ENCODE results near the gene LILRB5. TPM values are rescaled to one million over a fixed set of nuclear protein-coding genes. Genes with fewer than 3 reads are reported as not detected.
"Not testable (repeated sequence)": the region's sequence is repeated elsewhere in the genome, so short reads cannot be mapped to it uniquely, and the experiment has no call there.

LILRB5 gene
- total RNA-seq, 1 donor from 2014 or later, result not detected

GRCh38 chr19:54211235-54211634 is 45.8 kb downstream of the LILRB5 start:
- Mint-ChIP-seq H3K9me3 (no peaks in the 10 kb centered on the region), H3K36me3 (ENCODE audit: low read depth) (peaks cover 45% of the 10 kb centered on the region), H3K27ac (peak overlapping the region; percentile 79), H3K4me3 (peak overlapping the region; percentile 52), H3K4me1 (ENCODE audit: low read depth) (peaks cover 48% of the 10 kb centered on the region), H3K27me3 (ENCODE audit: insufficient read depth) (no peaks in the 10 kb centered on the region)
- intact Hi-C loops (cut with micrococcal nuclease), result loop anchor here (1.0 to 2.0 kb wide), 2 partner anchors 20 to 49 kb away; no protein-coding TSS in a partner anchor
- no peak for DNase-seq (ENCODE audit: low spot score)

- intact Hi-C loops (cut with micrococcal nuclease), result loop anchor here (1.0 to 2.0 kb wide), 2 partner anchors 21 kb away; partner anchors contain the start of gene MBOAT7
- peak overlapping the region; percentile 3 for H3K4me3 Mint-ChIP-seq
- H3K27ac Mint-ChIP-seq, result peak overlapping the region; percentile 79
- peaks cover 61% of the 10 kb centered on the region for H3K4me1 Mint-ChIP-seq (ENCODE audit: low read depth)
- H3K36me3 Mint-ChIP-seq (ENCODE audit: low read depth), result peaks cover 56% of the 10 kb centered on the region
- DNase-seq (ENCODE audit: low spot score), result no peak
- no peaks in the 10 kb centered on the region for H3K27me3 Mint-ChIP-seq (ENCODE audit: insufficient read depth)
- no peaks in the 10 kb centered on the region for H3K9me3 Mint-ChIP-seq
These were observed 47.1 kb downstream of the LILRB5 start for GRCh38 chr19:54209811-54210494.

- intact Hi-C loops (cut with micrococcal nuclease), result no loop called here
- no peaks in the 10 kb centered on the region for H3K9me3 Mint-ChIP-seq
- H3K36me3 Mint-ChIP-seq (ENCODE audit: low read depth), result peaks cover 63% of the 10 kb centered on the region
- H3K4me1 Mint-ChIP-seq (ENCODE audit: low read depth), result peaks cover 68% of the 10 kb centered on the region
- H3K27ac Mint-ChIP-seq, result peak overlapping the region; percentile 79
- no peaks in the 10 kb centered on the region for H3K27me3 Mint-ChIP-seq (ENCODE audit: insufficient read depth)
- no peak overlapping the region for H3K4me3 Mint-ChIP-seq
- no peak for DNase-seq (ENCODE audit: low spot score)
These were observed 47.8 kb downstream of the LILRB5 start for GRCh38 chr19:54209058-54209810.

- H3K27me3 Mint-ChIP-seq (ENCODE audit: insufficient read depth), result no peaks in the 10 kb centered on the region
- H3K27ac Mint-ChIP-seq, result peak overlapping the region; percentile 95
- peaks cover 67% of the 10 kb centered on the region for H3K36me3 Mint-ChIP-seq (ENCODE audit: low read depth)
- DNase-seq (ENCODE audit: low spot score), result no peak
- peaks cover 73% of the 10 kb centered on the region for H3K4me1 Mint-ChIP-seq (ENCODE audit: low read depth)
- peak overlapping the region; percentile 95 for H3K4me3 Mint-ChIP-seq
- intact Hi-C loops (cut with micrococcal nuclease), result loop anchor here (1.0 kb wide), 2 partner anchors 8 to 48 kb away; partner anchors contain the start of gene RPS9
- H3K9me3 Mint-ChIP-seq, result no peaks in the 10 kb centered on the region
These were observed 48.4 kb downstream of the LILRB5 start for GRCh38 chr19:54208784-54209057.

- Mint-ChIP-seq H3K4me3 (peak overlapping the region; percentile 95), H3K4me1 (ENCODE audit: low read depth) (peaks cover 79% of the 10 kb centered on the region), H3K27me3 (ENCODE audit: insufficient read depth) (no peaks in the 10 kb centered on the region), H3K36me3 (ENCODE audit: low read depth) (peaks cover 69% of the 10 kb centered on the region), H3K9me3 (no peaks in the 10 kb centered on the region), H3K27ac (peak overlapping the region; percentile 95)
- intact Hi-C loops (cut with micrococcal nuclease), result loop anchor here (1.0 kb wide), 2 partner anchors 8 to 48 kb away; partner anchors contain the start of gene RPS9
- no peak for DNase-seq (ENCODE audit: low spot score)
These were observed 48.9 kb downstream of the LILRB5 start for GRCh38 chr19:54207983-54208783.

- Mint-ChIP-seq H3K4me1 (ENCODE audit: low read depth) (peaks cover 84% of the 10 kb centered on the region), H3K9me3 (no peaks in the 10 kb centered on the region), H3K27me3 (ENCODE audit: insufficient read depth) (no peaks in the 10 kb centered on the region), H3K4me3 (peak overlapping the region; percentile 95), H3K36me3 (ENCODE audit: low read depth) (peaks cover 70% of the 10 kb centered on the region), H3K27ac (peak overlapping the region; percentile 95)
- DNase-seq (ENCODE audit: low spot score), result no peak
- intact Hi-C loops (cut with micrococcal nuclease), result no loop called here
These were observed 49.4 kb downstream of the LILRB5 start for GRCh38 chr19:54207676-54207982.

GRCh38 chr19:54207193-54207592 is 49.9 kb downstream of the LILRB5 start:
- peaks cover 89% of the 10 kb centered on the region for H3K4me1 Mint-ChIP-seq (ENCODE audit: low read depth)
- H3K9me3 Mint-ChIP-seq; intact Hi-C loops (cut with micrococcal nuclease); H3K27me3 Mint-ChIP-seq (ENCODE audit: insufficient read depth); DNase-seq (ENCODE audit: low spot score): not testable (repeated sequence)
- peak overlapping the region; percentile 95 for H3K4me3 Mint-ChIP-seq
- H3K27ac Mint-ChIP-seq, result peak overlapping the region; percentile 95
- peaks cover 74% of the 10 kb centered on the region for H3K36me3 Mint-ChIP-seq (ENCODE audit: low read depth)

- peaks cover 78% of the 10 kb centered on the region for H3K36me3 Mint-ChIP-seq (ENCODE audit: low read depth)
- intact Hi-C loops (cut with micrococcal nuclease), result no loop called here
- H3K4me3 Mint-ChIP-seq, result peak overlapping the region; percentile 95
- peaks cover 93% of the 10 kb centered on the region for H3K4me1 Mint-ChIP-seq (ENCODE audit: low read depth)
- H3K27me3 Mint-ChIP-seq (ENCODE audit: insufficient read depth), result no peaks in the 10 kb centered on the region
- H3K27ac Mint-ChIP-seq, result peak overlapping the region; percentile 95
- H3K9me3 Mint-ChIP-seq, result no peaks in the 10 kb centered on the region
- no peak for DNase-seq (ENCODE audit: low spot score)
These were observed 50.3 kb downstream of the LILRB5 start for GRCh38 chr19:54206831-54207177.

GRCh38 chr19:54206030-54206830 is 50.8 kb downstream of the LILRB5 start:
- H3K4me3 Mint-ChIP-seq, result peak overlapping the region; percentile 95
- peaks cover 95% of the 10 kb centered on the region for H3K4me1 Mint-ChIP-seq (ENCODE audit: low read depth)
- no peak for DNase-seq (ENCODE audit: low spot score)
- H3K27me3 Mint-ChIP-seq (ENCODE audit: insufficient read depth), result no peaks in the 10 kb centered on the region
- peaks cover 83% of the 10 kb centered on the region for H3K36me3 Mint-ChIP-seq (ENCODE audit: low read depth)
- H3K27ac Mint-ChIP-seq, result peak overlapping the region; percentile 95
- no peaks in the 10 kb centered on the region for H3K9me3 Mint-ChIP-seq
- intact Hi-C loops (cut with micrococcal nuclease), result no loop called here

GRCh38 chr19:54204767-54205468 is 52.2 kb downstream of the LILRB5 start:
- no peaks in the 10 kb centered on the region for H3K9me3 Mint-ChIP-seq
- DNase-seq (ENCODE audit: low spot score), result no peak
- peak overlapping the region; percentile 95 for H3K4me3 Mint-ChIP-seq
- H3K27me3 Mint-ChIP-seq (ENCODE audit: insufficient read depth), result no peaks in the 10 kb centered on the region
- intact Hi-C loops (cut with micrococcal nuclease), result loop anchor here (5.0 kb wide), 1 partner anchor 668 kb away; the partner anchor contains the start of gene ZNF331
- peaks cover 85% of the 10 kb centered on the region for H3K4me1 Mint-ChIP-seq (ENCODE audit: low read depth)
- H3K36me3 Mint-ChIP-seq (ENCODE audit: low read depth), result peaks cover 79% of the 10 kb centered on the region
- peak overlapping the region; percentile 37 for H3K27ac Mint-ChIP-seq

- peak overlapping the region; percentile 95 for H3K4me3 Mint-ChIP-seq
- no peaks in the 10 kb centered on the region for H3K27me3 Mint-ChIP-seq (ENCODE audit: insufficient read depth)
- H3K4me1 Mint-ChIP-seq (ENCODE audit: low read depth), result peaks cover 75% of the 10 kb centered on the region
- intact Hi-C loops (cut with micrococcal nuclease), result loop anchor here (5.0 kb wide), 1 partner anchor 666 kb away; the partner anchor contains the start of gene ZNF331
- peaks cover 72% of the 10 kb centered on the region for H3K36me3 Mint-ChIP-seq (ENCODE audit: low read depth)
- no peak for DNase-seq (ENCODE audit: low spot score)
- no peaks in the 10 kb centered on the region for H3K9me3 Mint-ChIP-seq
- peak overlapping the region; percentile 99 for H3K27ac Mint-ChIP-seq
These were observed 53.9 kb downstream of the LILRB5 start for GRCh38 chr19:54203151-54203611.
